SIG-M5 treated with dmso at 0.1 percent for 504 hours (cell line): Measurements from ENCODE around the gene ALG13.
"Not testable (repeated sequence)": the region's sequence is repeated elsewhere in the genome, so short reads cannot be mapped to it uniquely, and the experiment has no call there.

ENCODE experiments used
- DNase-seq: peaks from one replicate; lab custom pipeline; 2025; ENCODE audit not compliant: unreplicated experiment; lab: John Stamatoyannopoulos, UW

Gene ALG13

DNA sequence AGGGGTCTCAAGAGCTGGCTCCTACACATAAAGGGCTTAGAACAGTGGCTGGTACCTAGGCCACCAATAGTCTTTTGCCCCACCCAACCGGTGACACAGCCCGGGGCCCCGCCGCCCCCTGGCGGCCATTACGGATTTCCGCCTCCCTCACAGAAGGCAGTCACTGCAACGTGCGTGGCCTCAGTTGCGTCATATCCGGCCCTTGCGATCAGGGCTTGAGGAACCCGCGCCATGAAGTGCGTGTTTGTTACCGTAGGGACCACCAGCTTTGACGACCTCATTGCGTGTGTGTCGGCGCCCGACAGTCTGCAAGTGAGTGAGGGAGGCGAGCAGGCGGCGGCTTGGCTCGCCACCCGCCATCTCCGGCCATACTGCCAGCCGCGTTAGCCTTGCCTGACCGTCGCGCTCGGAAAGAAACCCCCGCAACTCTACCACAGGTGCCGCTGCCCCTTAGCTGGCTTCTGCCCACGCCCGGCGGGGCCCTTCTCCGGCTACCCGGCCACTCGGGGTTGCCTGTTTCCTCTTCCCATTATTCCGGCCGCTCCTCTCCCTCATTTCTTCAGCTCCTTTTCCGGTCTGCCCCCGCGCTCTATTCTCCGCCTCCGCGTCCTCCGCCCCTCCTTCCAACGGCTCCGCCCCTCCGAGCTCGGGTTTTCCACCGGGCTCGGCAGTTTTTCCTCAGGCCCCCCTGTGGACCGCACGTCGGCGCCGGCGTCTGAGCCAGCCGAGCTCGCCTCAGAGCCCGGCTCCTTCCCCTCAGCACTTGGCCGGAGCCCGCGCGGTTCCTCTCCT, at the start of gene ALG13:
Gene ALG13, plus strand, starts transcription at position 183 of the 792 bp plus-strand sequence. Its CDS starts 49 bp downstream, at position 232.
- peak; percentile 74 for DNase-seq

DNA sequence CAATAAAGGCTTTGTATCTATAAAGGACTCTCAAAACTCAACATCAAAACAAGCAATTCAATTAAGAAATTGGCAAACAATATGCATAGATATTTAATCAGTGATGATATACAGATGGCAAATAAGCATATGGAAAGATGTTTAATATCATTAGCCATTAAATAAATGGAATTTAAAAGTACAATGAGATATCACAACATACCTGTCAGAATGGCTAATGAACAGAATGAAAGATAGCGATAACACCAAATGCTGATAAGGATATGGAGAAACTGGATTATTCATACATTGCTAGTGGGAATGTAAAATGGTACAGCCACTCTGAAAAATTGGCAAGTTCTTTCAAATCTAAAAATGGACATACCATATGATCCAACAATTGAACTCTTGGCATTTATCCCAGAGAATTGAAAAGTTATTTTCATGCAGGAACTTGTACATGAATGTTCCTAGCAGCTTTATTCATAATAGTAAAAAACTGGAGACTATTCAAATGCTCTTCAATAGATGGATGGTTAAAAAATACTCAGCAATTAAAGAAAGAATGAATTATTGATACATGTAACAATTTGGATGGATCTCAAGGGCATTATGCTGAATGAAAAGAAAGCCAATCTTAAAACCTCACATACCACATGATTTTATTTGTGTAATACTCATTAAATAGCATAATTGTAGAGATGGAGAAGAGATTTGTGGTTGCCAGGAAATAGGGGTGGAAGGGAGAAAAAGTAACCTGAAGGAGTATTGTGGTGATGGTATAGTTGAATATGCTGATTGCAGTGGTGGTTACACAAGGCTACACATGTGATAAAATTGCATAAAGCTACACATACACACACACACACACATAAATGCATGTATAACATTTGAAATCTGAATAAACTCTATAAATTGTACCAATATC, 45.9 kb upstream of the ALG13 start:
- DNase-seq, result no peak

DNA sequence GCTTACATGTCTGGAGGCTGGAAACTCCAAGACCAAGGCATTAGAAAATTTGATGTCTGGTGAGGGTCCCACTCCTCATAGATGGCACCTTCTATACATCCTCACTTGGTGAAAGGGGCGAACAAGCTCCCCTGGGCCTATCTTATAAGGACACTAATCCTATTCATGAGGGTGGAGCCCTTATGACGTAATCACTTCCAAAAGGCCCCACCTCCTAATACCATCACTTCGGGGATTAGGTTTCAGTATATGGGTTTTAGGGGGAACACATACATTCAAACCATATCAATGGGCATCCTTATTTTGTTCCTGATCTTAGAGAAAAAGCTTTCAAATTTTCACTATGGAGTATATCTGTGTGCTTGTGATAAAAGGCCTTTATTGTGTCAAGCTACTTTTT, 39.0 kb upstream of the ALG13 start:
- no peak for DNase-seq

DNA sequence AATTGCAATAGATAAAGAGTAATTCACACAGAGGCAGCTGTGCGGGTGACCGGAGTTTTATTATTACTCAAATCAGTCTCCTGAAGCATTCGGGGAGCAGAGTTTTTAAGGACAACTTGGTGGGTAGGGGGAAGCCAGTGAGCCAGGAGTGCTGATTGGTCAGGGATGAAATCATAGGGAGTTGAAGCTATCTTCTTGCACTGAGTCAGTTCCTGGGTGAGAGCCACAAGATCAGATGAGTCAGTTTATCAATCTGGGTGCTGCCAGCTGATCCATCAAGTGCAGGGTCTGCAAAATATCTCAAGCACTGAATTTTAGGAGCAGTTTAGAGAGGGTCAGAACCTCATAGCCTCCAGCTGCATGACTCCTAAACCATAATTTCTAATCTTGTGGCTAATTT, 35.8 kb upstream of the ALG13 start:
- not testable (repeated sequence) for DNase-seq

DNA sequence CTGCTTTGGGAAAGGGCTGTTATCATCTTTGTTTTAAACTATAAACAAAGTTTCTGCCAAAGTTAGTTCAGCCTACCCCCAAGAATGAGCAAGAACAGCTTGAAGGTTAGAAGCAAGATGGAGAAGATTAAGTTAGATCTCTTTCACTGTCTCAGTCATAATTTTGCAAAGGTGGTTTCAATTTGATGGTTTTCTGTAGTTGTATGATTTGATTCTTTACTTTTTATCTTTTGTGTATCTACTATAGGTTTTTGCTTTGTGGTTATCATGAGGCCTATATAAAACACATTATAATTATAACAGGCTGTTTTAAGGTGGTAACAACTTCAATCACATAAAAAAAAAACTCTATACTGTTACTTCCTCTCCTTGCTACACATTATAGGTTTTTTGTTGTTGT, 35.4 kb upstream of the ALG13 start:
- DNase-seq, result no peak

DNA sequence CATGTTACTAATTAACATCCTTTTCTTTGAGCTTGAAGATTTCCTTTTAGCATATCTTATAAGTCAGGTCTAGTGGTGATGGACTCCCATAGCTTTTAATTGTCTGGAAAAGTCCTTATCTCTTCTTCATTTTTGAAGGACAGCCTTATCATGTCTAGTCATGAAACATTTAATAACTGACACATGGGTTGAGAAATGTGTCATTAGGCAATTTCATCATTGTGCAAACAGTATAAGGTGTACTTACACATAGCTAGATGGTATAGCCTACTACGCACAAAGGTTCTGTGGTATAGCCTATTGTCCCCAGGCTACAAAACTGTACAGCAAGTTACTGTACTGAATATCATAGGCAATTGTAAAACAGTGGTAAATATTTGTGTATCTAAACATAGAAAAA, 34.5 kb upstream of the ALG13 start:
- DNase-seq, result no peak

DNA sequence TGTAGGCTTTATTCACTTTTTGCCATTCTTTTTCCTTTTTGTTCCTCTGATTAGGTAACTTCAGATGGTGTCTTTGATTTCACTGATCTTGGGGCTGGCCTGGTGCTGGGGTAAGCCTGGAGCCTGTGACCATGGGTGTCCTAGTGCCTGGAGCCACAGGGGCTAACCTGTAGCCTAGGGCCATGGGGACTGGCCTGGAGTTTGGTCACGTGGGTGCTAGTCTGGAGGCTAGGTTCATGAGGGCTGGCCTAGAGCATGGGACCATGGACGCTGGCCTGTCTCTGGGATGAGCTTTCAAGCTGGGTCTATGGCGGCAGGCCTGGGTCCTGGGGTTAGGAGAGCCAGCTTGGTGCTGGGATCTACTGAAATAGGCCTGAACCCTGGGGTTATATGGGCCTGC, 32.2 kb upstream of the ALG13 start:
- no peak for DNase-seq

DNA sequence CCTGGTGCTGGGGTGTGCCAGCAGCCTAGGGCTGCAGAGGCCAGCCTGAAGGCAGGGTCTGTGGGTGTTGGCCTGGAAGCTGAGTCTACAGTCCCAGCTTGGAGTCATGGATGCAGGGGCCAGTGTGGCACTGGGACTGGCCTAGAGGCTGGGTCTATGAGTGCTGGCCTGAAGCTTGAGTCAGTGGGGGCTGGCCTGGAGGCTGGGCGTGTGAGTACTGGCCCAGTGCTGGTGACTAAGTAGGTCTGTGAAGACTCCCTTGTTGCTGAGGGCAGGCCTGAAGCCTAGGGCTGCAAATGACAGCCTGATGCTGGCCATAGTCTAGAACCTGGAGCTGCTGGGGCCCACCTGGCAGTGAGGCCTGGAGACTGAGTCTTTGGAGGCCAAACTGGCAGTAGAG, 31.3 kb upstream of the ALG13 start:
- DNase-seq, result no peak

DNA sequence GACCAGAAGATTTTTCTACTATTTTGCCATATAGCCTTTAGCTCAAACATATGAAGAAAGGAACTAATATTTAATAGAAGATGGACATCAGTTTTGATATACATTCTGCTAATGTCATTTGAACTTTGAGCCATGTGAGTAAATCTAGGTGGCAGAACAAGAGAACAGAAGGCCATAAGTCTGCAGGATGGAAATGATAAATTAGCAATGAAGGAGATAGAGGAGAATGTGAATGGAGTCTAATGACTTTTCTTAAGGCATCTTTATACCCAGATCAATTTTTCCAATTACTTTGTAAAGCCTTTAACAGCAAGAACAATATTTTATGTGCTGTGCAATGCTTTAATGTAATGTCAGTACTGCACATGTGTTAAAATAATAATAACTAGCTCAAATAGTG, 30.1 kb upstream of the ALG13 start:
- DNase-seq, result no peak

DNA sequence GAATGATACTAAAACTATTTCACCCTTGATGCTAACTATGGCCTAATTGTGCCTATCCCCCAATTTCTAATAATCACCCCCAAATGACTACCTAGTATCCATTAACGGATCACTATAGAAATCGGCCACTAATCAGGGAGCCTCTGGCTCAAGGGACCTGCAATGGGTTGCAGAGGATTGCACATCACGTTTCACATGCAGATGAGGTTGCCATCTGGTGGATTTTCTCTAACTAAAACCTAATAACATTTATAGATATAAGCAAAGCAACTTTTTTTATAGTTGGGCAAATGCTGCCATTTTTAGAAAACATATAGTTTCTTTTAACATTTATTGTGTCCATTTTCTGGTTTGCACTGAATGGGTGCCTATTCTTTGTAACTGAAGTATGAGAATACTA, 28.3 kb upstream of the ALG13 start:
- no peak for DNase-seq

DNA sequence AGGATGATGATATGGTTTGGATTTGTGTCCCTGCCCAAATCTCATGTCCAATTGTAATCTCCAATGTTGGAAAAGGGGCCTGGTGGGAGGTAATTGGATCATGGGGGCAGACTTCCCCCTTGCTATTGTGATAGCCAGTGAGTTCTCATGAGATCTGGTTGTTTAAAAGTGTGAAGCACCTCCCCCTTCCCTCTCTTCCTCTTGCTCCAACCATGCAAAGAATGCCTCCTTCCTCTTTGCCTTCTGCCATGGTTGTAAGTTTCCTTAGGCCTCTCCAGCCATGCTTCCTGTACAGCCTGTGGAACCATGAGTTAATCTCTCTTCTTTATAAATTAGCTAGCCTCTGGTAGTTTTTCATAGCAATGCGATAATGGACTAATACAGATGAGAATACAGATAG, 19.7 kb upstream of the ALG13 start:
- no peak for DNase-seq

DNA sequence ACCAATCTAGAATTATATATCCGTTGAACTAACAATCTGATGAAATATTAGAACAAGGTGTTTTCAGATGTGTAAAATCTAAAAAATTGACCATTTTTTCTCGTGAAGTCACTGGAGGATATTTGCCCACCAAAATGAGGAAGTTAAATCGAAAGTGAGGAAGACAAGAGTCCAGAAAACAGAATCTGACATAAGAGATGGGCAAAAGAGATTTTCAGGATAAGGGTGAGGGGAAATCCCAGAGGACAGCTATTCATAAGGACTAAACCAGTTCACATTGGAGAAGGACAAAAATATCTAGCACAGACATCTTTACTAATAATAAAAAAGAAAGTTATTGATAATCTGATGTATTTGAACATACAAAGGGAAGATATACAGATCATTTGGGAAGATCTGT, 18.7 kb upstream of the ALG13 start:
- no peak for DNase-seq

DNA sequence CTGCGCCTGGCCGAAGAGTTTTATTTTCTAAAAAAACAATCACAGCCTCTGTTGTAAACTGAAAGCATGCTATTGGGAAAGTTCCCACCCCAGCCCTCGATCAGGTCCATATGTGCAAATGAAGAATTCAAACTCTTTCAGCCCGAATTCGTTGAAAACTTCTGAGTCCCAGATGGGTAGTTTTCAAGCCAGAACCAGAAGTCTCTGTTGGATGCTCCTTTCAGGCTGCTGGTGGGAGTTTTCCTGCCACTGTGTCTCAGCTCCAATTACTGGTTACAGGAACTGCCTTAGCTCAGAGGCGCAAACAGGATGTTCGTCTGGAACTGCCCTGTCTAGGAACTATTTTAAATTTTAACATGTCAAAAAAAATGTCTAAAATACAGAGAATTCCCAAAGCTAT, 9.3 kb upstream of the ALG13 start:
- no peak for DNase-seq

DNA sequence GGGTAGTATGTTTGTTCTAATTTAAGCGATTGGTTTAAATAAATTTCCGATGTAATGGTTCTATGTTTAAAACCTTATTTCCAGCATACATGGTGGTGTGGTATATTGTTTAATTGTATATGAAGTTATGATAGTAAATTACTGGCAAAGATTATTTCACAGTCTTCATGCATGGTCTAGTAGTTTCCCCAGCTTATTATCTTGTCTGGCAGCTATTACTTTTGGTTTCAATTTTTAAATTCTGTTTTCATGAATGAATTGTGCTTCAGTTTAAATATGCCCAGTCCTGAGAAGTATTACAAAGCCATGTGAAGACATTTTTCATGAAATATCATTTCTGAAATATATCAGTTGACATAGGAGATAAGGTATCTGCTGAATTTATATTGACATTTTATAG, 6.3 kb downstream of the ALG13 start:
- DNase-seq, result no peak

DNA sequence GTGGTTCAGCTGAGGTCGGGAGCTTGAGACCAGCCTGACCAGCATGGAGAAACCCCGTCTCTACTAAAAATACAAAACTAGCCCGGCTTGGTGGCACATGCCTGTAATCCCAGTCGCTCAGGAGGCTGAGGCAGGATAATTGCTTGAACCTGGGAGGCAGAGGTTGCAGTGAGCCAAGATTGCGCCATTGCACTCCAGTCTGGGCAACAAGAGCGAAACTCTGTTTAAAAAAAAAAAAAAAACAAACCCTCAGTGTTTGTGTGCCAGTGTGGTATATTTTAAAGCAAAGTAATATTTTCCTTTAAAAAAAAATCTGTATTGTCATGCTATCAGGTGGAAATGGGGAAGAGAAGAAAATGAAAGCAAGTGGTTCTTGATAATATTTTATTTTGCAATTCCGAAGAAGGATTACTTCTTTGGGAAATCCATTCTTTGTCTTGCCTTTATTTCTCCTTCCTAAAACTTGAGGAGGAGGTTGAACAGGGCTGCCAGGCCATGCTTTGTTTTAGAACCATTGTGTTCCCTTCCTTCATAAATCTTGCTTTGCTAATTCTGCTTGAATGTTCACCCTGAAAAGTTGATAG, 14.4 kb downstream of the ALG13 start:
- DNase-seq, result no peak

DNA sequence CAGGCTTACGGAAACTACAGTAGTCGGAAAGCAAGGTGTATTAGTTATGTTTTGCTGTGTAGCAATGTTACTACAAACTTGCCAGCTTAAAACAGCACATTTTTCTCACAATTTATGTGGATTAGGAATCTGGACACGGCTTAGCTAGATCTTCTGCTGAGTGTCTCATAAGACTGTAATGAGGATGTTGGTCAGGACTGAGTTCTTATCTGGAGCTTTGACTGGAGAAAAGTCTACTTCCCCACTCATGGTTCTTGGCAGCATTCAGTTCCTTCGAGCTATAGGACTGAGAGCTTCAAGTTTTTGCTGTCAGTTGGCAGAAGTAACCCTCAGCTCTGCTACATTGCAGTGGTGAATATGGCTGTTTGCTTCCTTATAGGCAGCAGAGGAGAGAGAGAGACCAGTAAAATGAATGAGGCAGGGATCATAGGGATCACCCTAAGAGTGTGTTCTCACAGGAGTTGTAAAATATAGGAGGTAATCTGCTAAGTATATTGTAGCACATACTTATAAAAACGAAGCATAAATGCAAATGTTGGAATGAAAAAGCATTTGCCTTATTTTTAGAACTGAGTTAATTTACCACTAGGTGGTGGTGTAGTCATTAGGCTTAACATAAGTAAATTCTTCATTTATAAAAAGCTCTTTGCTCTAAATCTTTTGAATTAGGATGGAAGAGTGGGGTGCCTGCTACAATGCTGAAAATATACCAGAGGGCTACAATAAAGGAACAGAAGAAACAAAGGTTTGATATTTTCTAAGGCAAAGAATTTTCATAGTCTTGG, 38.6 kb downstream of the ALG13 start:
- DNase-seq, result no peak

DNA sequence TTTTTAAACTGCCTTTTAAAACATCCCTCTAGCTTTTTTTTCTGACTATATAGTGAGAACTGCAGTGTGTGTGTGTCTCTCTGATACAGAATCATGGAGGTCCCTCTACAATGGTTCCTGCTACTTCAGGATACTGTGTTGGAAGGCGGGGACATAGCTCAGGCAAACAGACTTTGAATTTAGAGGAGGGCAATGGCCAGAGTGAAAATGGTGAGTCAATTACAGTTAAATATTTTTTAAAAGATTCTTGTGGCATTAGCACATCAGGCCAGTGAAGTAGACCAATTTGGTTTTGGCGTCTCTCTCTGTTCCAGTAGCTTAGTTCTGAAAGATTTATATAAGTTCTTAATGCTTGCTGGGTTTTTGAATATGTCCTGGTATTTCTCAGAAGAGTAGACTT, 47.1 kb downstream of the ALG13 start:
- DNase-seq, result no peak

DNA sequence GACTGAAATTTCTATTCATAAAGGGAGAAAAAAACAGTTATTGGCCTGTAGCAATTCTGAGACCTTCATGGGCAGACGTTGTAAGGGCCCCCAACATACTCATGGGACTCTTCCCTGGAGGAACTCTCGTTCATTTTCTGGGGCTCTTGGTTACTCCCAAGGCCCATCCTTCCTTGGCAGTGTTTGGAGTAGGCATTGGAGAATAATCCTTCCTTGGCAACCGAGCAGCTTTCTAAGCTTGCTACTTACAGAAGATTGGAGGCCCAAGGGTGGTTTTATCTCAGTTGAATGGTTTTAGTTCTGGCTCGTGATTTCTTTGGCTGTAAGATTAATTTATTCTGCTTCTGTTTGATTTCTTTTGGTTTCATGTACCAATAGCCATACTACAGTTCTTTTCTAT, 50.4 kb downstream of the ALG13 start:
- no peak for DNase-seq

DNA sequence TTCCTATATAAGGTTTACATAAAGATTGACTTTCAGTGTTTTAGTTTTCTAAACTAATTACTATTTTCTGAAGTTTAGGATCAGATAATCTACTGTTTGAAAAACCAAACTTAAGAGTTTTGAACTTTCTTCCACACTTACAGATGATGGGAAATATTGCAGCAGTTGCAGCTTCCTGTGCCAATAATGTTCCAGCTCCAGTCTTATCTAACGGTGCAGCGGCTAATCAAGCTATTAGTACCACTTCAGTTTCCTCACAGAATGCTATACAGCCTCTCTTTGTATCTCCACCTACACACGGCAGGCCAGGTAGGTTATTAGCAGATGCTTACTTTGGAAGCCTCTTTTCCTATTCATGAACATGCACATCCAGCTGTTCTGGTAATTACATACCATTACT, 55.6 kb downstream of the ALG13 start:
- DNase-seq, result no peak

DNA sequence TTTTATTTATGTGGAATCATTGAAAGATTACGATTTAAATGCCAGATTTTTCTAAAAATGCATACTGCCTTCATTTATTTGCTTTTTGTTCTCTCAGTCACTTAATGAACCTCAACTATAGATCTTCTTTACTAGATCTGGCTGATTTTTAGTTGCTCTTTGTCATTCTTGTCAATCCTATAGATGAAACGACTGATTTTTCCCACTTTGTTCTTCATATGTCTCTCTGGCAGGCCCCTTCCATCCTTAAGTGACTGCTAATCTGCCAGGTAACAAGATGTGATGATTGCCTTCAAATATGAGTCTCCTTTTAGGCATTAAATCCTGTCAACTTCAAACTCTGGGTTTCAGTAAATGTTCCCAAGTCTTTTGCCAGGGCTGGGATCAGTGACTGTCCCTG, 61.0 kb downstream of the ALG13 start:
- no peak for DNase-seq

DNA sequence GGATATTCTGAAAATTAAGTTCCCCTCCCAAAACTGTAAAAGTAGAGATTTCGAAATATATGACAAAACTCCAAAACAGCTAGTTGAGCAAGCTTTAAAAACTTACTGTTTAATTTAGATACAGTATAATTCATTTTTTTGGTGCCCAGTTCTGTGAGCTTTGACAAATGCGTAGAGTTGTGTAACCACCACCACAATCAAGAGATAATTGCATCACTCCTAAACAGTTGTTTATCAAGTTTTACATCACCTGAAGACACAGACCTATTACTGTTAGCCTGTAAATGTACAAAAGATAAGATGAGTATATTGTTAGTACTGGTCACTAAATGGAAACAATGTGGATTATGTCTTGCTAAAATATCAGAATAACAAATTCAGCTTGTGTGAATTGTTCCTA, 62.3 kb downstream of the ALG13 start:
- DNase-seq, result no peak
